Neural progenitor cell (in vitro differentiated cells): Measurements from ENCODE around the gene SACM1L. TPM values are rescaled to one million over a fixed set of nuclear protein-coding genes. Genes with fewer than 3 reads are reported as not detected.
A peak's percentile ranks its signal among the peaks of the same experiment; 100 is the strongest.

ENCODE experiments used
- DNase-seq: peaks from one replicate; pipeline ENCODE4 v3.0.0-alpha.2; 2016; ENCODE audit warnings: low spot score
- H2AFZ ChIP-seq: fragments of 200-600 bp; sonication (generic); replicated peaks from 2 replicates; pipeline ENCODE4 v1.6.1; 2016; ENCODE audit warnings: antibody characterized with exemption
- H3F3A ChIP-seq: fragments of 200-600 bp; sonication (generic); 2 replicates; pipeline ENCODE4 v1.6.1; 2016; ENCODE audit warnings: antibody characterized with exemption, low read depth
- H3K27ac ChIP-seq: fragments of 200-600 bp; sonication (generic); 2 replicates; pipeline ENCODE4 v1.5.1; 2016; ENCODE audit warnings: mild to moderate bottlenecking
- H3K27me3 ChIP-seq: fragments of 200-600 bp; sonication (generic); 2 replicates; pipeline ENCODE4 v1.6.1; 2016; ENCODE audit warnings: mild to moderate bottlenecking, moderate library complexity
- H3K36me3 ChIP-seq: fragments of 200-600 bp; sonication (generic); 2 replicates; pipeline ENCODE4 v1.5.1; 2016
- H3K4me1 ChIP-seq: fragments of 200-600 bp; sonication (generic); 2 replicates; pipeline ENCODE4 v1.6.1; 2016; ENCODE audit warnings: mixed run types
- H3K4me2 ChIP-seq: fragments of 200-600 bp; sonication (generic); 2 replicates; pipeline ENCODE4 v1.6.1; 2016
- H3K4me3 ChIP-seq: fragments of 200-600 bp; sonication (generic); 2 replicates; pipeline ENCODE4 v1.5.1; 2016
- H3K79me2 ChIP-seq: fragments of 200-600 bp; sonication (generic); 2 replicates; pipeline ENCODE4 v1.6.1; 2016; ENCODE audit warnings: low read depth
- H3K9ac ChIP-seq: fragments of 200-600 bp; sonication (generic); 2 replicates; pipeline ENCODE4 v1.6.1; 2016
- H3K9me3 ChIP-seq: fragments of 200-600 bp; sonication (generic); 2 replicates; pipeline ENCODE4 v1.5.1; 2016; ENCODE audit warnings: low read depth
- H4K20me1 ChIP-seq: fragments of 200-600 bp; sonication (generic); 2 replicates; pipeline ENCODE4 v1.6.1; 2016; ENCODE audit warnings: low read depth
- H3K27ac Mint-ChIP-seq: 3 replicates; pipeline ENCODE4 v1.8.0; 2021; ENCODE audit warnings: mixed read lengths
- H3K27me3 Mint-ChIP-seq: 2 replicates; pipeline ENCODE4 v1.8.0; 2022; ENCODE audit warnings: low read depth, mild to moderate bottlenecking, inconsistent platforms, moderate library complexity, mixed read lengths; ENCODE audit not compliant: insufficient read depth
- H3K36me3 Mint-ChIP-seq: 3 replicates; pipeline ENCODE4 v1.8.0; 2021; ENCODE audit warnings: mixed read lengths
- H3K4me1 Mint-ChIP-seq: 3 replicates; pipeline ENCODE4 v1.8.0; 2021; ENCODE audit warnings: mixed read lengths
- H3K4me3 Mint-ChIP-seq: 3 replicates; pipeline ENCODE4 v1.8.0; 2021; ENCODE audit warnings: mild to moderate bottlenecking, moderate library complexity, mixed read lengths
- H3K9me3 Mint-ChIP-seq: 3 replicates; pipeline ENCODE4 v1.8.0; 2020; ENCODE audit warnings: mixed read lengths
- CTCF ChIP-seq: fragments of 200-600 bp; sonication (generic); IDR thresholded peaks from 2 replicates; pipeline ENCODE4 v1.5.1; 2017; ENCODE audit warnings: antibody characterized with exemption, mild to moderate bottlenecking
- EZH2 ChIP-seq: fragments of 200-600 bp; sonication (generic); IDR thresholded peaks from 2 replicates; pipeline ENCODE4 v1.6.1; 2017; ENCODE audit warnings: antibody characterized with exemption, mild to moderate bottlenecking, moderate library complexity
- EZH2phosphoT487 ChIP-seq: fragments of 200-600 bp; sonication (generic); IDR thresholded peaks from 2 replicates; pipeline ENCODE4 v1.6.1; 2017; ENCODE audit warnings: antibody characterized with exemption
- total RNA-seq: library from RNA; depleted of rRNA; stranded (reverse); fragments of >200 nt; gene quantifications from 2 replicates; pipeline ENCODE4 v1.2.3, GENCODE V29; 2015; ENCODE audit warnings: low replicate concordance

Gene SACM1L
- total RNA-seq, 1 donor from 2014 or later = 61.8 TPM

GRCh38 chr3:45641756-45642155 lies 47.4 kb upstream of the SACM1L start:
- no peak overlapping the region for H3K4me2 ChIP-seq
- H2AFZ ChIP-seq = no peak overlapping the region
- H3K9ac ChIP-seq = no peak overlapping the region
- no peak overlapping the region for H3K27ac ChIP-seq
- H3K36me3 Mint-ChIP-seq = peaks cover 11% of the 10 kb centered on the region
- no peaks in the 10 kb centered on the region for H3K9me3 ChIP-seq
- H3K36me3 ChIP-seq = no peaks in the 10 kb centered on the region
- peaks cover 5% of the 10 kb centered on the region for H3F3A ChIP-seq
- TF ChIP-seq EZH2 = no peak
- no peak for TF ChIP-seq EZH2phosphoT487
- no peak for TF ChIP-seq CTCF
- peaks cover 7% of the 10 kb centered on the region for H4K20me1 ChIP-seq
- H3K79me2 ChIP-seq = peaks cover 4% of the 10 kb centered on the region
- peaks cover 22% of the 10 kb centered on the region for H3K4me1 Mint-ChIP-seq
- H3K27ac Mint-ChIP-seq = no peak overlapping the region
- no peak overlapping the region for H3K4me3 ChIP-seq
- H3K27me3 Mint-ChIP-seq = no peaks in the 10 kb centered on the region
- H3K4me1 ChIP-seq = peaks cover 2% of the 10 kb centered on the region
- H3K9me3 Mint-ChIP-seq = no peaks in the 10 kb centered on the region
- H3K27me3 ChIP-seq = no peaks in the 10 kb centered on the region
- DNase-seq = no peak
- no peak overlapping the region for H3K4me3 Mint-ChIP-seq

GRCh38 chr3:45642731-45643152 lies 46.5 kb upstream of the SACM1L start:
- no peaks in the 10 kb centered on the region for H3K36me3 ChIP-seq
- H3K27ac ChIP-seq = no peak overlapping the region
- no peaks in the 10 kb centered on the region for H3F3A ChIP-seq
- Mint-ChIP-seq H3K27me3 (no peaks in the 10 kb centered on the region), H3K4me3 (no peak overlapping the region), H3K27ac (peak overlapping the region; percentile 50), H3K36me3 (peaks cover 9% of the 10 kb centered on the region), H3K9me3 (no peaks in the 10 kb centered on the region), H3K4me1 (peaks cover 19% of the 10 kb centered on the region)
- peaks cover 6% of the 10 kb centered on the region for H4K20me1 ChIP-seq
- H3K4me2 ChIP-seq = no peak overlapping the region
- no peaks in the 10 kb centered on the region for H3K27me3 ChIP-seq
- H3K9me3 ChIP-seq = no peaks in the 10 kb centered on the region
- no peak for TF ChIP-seq EZH2phosphoT487
- no peak for TF ChIP-seq EZH2
- H3K4me3 ChIP-seq = no peak overlapping the region
- peak; percentile 20 for DNase-seq
- no peak overlapping the region for H3K9ac ChIP-seq
- no peaks in the 10 kb centered on the region for H3K4me1 ChIP-seq
- H3K79me2 ChIP-seq = peaks cover 4% of the 10 kb centered on the region
- H2AFZ ChIP-seq = no peak overlapping the region

- Histone ChIP-seq H3K36me3 (no peaks in the 10 kb centered on the region), H3K4me3 (no peak overlapping the region), H3F3A (no peaks in the 10 kb centered on the region), H3K27me3 (no peaks in the 10 kb centered on the region), H2AFZ (no peak overlapping the region), H3K4me1 (no peaks in the 10 kb centered on the region), H3K79me2 (peaks cover under 1% of the 10 kb centered on the region), H3K9ac (no peak overlapping the region), H3K27ac (no peak overlapping the region), H3K9me3 (no peaks in the 10 kb centered on the region), H4K20me1 (peaks cover 6% of the 10 kb centered on the region), H3K4me2 (no peak overlapping the region)
- no peak overlapping the region for H3K4me3 Mint-ChIP-seq
- DNase-seq = no peak
- peaks cover 19% of the 10 kb centered on the region for H3K4me1 Mint-ChIP-seq
- no peak overlapping the region for H3K27ac Mint-ChIP-seq
- H3K27me3 Mint-ChIP-seq = no peaks in the 10 kb centered on the region
- peaks cover 9% of the 10 kb centered on the region for H3K36me3 Mint-ChIP-seq
- TF ChIP-seq CTCF (no peak), EZH2phosphoT487 (no peak), EZH2 (no peak)
- H3K9me3 Mint-ChIP-seq = no peaks in the 10 kb centered on the region
Observed at GRCh38 chr3:45644063-45644790, 45.0 kb upstream of the SACM1L start.

- Histone ChIP-seq H3K9me3 (no peaks in the 10 kb centered on the region), H3K4me1 (no peaks in the 10 kb centered on the region), H3F3A (no peaks in the 10 kb centered on the region), H4K20me1 (peaks cover 6% of the 10 kb centered on the region), H3K36me3 (no peaks in the 10 kb centered on the region), H3K9ac (no peak overlapping the region), H3K4me3 (no peak overlapping the region), H3K27ac (no peak overlapping the region), H3K79me2 (no peaks in the 10 kb centered on the region), H3K27me3 (no peaks in the 10 kb centered on the region), H3K4me2 (no peak overlapping the region), H2AFZ (no peak overlapping the region)
- Mint-ChIP-seq H3K27me3 (no peaks in the 10 kb centered on the region), H3K27ac (no peak overlapping the region), H3K36me3 (peaks cover 9% of the 10 kb centered on the region), H3K4me3 (no peak overlapping the region), H3K4me1 (peaks cover 19% of the 10 kb centered on the region), H3K9me3 (no peaks in the 10 kb centered on the region)
- no peak for DNase-seq
- TF ChIP-seq EZH2phosphoT487 = no peak
- TF ChIP-seq CTCF = no peak
- no peak for TF ChIP-seq EZH2
Observed at GRCh38 chr3:45644791-45645201, 44.4 kb upstream of the SACM1L start.
